A204.1 (cell line): ENCODE measurements around the gene RGS16.

Source experiments
- FAIRE-seq: peaks from 2 replicates; lab custom pipeline; 2012; peaks lifted over from hg19 to GRCh38; lab: Jason Lieb, UNC

RGS16 gene

GRCh38 chr1:182608845-182609610 lies 4.8 kb upstream of the RGS16 start:
- no peak for FAIRE-seq

GRCh38 chr1:182608236-182608635 lies 4.0 kb upstream of the RGS16 start:
- no peak for FAIRE-seq

- no peak for FAIRE-seq
Observed at GRCh38 chr1:182607566-182607965, 3.4 kb upstream of the RGS16 start.

- no peak for FAIRE-seq
Observed at GRCh38 chr1:182603646-182604174, 479 bp downstream of the RGS16 start.

- FAIRE-seq = no peak
Observed at GRCh38 chr1:182602935-182603645, 1.1 kb downstream of the RGS16 start.

GRCh38 chr1:182601913-182602312 lies 2.3 kb downstream of the RGS16 start:
- no peak for FAIRE-seq

- peak; percentile 3 for FAIRE-seq
Observed at GRCh38 chr1:182601416-182601786, 2.8 kb downstream of the RGS16 start.

GRCh38 chr1:182600745-182601415 lies 3.3 kb downstream of the RGS16 start:
- no peak for FAIRE-seq

GRCh38 chr1:182600036-182600713 lies 4.0 kb downstream of the RGS16 start:
- no peak for FAIRE-seq

GRCh38 chr1:182599339-182599738 lies 4.8 kb downstream of the RGS16 start:
- no peak for FAIRE-seq

GRCh38 chr1:182598296-182598695 lies 5.9 kb downstream of the RGS16 start:
- no peak for FAIRE-seq

- FAIRE-seq = no peak
Observed at GRCh38 chr1:182596934-182597333, 7.3 kb downstream of the RGS16 start.

GRCh38 chr1:182595641-182596240 lies 8.4 kb downstream of the RGS16 start:
- peak; percentile 52 for FAIRE-seq

GRCh38 chr1:182589931-182590330 lies 14.3 kb downstream of the RGS16 start:
- no peak for FAIRE-seq

GRCh38 chr1:182589520-182589919 lies 14.7 kb downstream of the RGS16 start:
- FAIRE-seq = no peak

GRCh38 chr1:182588500-182589396 lies 15.4 kb downstream of the RGS16 start, which contains the start of gene RNASEL:
Gene RNASEL, minus strand, starts transcription at chr1:182589256. Its CDS starts 2,450 bp downstream, at chr1:182586806.
- no peak for FAIRE-seq

GRCh38 chr1:182587666-182588499 lies 16.3 kb downstream of the RGS16 start:
- no peak for FAIRE-seq

- peak; percentile 3 for FAIRE-seq
Observed at GRCh38 chr1:182587093-182587492, 17.1 kb downstream of the RGS16 start.

GRCh38 chr1:182586380-182586779 lies 17.8 kb downstream of the RGS16 start:
- FAIRE-seq = no peak

- FAIRE-seq = no peak
Observed at GRCh38 chr1:182584746-182585145, 19.4 kb downstream of the RGS16 start.
